Adrenal gland (tissue), 12 donors: ENCODE data around the gene CCDC24. TPM values are rescaled to one million over a fixed set of nuclear protein-coding genes. Genes with fewer than 3 reads are reported as not detected.

Experiments
- DNase-seq, 7 donors: peaks; one replicate each; pipeline ENCODE4 v3.0.0-alpha.2; 2019 to 2020
- H3K27ac ChIP-seq, 5 donors: fragments of 200-600 bp; sonication (generic) in 4 of 5; 1 replicate in 3 of 5; 2 replicates in 2 of 5; pipeline versions ENCODE4 v1.5.1 to v1.8.0; 2016 to 2020; ENCODE audit warnings: mild to moderate bottlenecking in 1 of 5
- H3K27me3 ChIP-seq: fragments of 200-600 bp; 2 replicates; pipeline ENCODE4 v1.8.0; 2021
- H3K36me3 ChIP-seq, 2 donors: fragments of 200-600 bp; replicated peaks in 1 of 2; 1 replicate in 1 of 2; 2 replicates in 1 of 2; pipeline versions ENCODE4 v1.5.1 to v1.8.0; 2018 to 2022
- H3K4me1 ChIP-seq, 2 donors: fragments of 200-600 bp; replicated peaks in 1 of 2; 1 replicate in 1 of 2; 2 replicates in 1 of 2; pipeline versions ENCODE4 v1.5.1 to v1.8.0; 2018 to 2021
- H3K4me3 ChIP-seq, 4 donors: fragments of 200-600 bp; sonication (generic) in 3 of 4; one replicate each; pipeline ENCODE4 v1.5.1; 2016 to 2018
- H3K9me3 ChIP-seq, 3 donors: fragments of 200-600 bp; sonication (generic) in 1 of 3; replicated peaks in 1 of 3; 1 replicate in 2 of 3; 2 replicates in 1 of 3; pipeline versions ENCODE4 v1.5.1 to v1.8.0; 2016 to 2021
- POLR2A ChIP-seq, 2 donors: fragments of 450-650 bp; IDR thresholded peaks; one replicate each; pipeline ENCODE4 v1.6.1; 2017; ENCODE audit warnings: antibody characterized with exemption in 2 of 2, mild to moderate bottlenecking in 2 of 2, moderate library complexity in 1 of 2
- WGBS, 4 donors: extraction: QIAGEN DNeasy Blood & Tissue Kit in 2 of 4; methylation state at CpG; one replicate each; pipeline versions ENCODE4 v1.1.5 to v1.1.7; 2013 to 2017; 5-methylcytosine and 5-hydroxymethylcytosine counted together
- intact Hi-C, 2 donors: fragments of 100-400 bp; cut with DNase I; formaldehyde crosslinking; loops; one replicate each; pipeline versions ENCODE4 v1.14.1 to v1.15.0; 2022 to 2023
- polyA plus RNA-seq, 3 donors: library from polyadenylated mRNA; stranded (reverse); fragments of 200-250 nt in 2 of 3; fragments of 350-450 nt in 1 of 3; fragmentation: Illumina TruSeq in 1 of 3; extraction: RNeasy Lipid Tissue Mini Kit (QIAGEN cat#74804) in 1 of 3; gene quantifications; one replicate each; pipeline ENCODE4 v1.2.3, GENCODE V29; 2013 to 2014
- total RNA-seq, 9 donors: library from RNA; depleted of rRNA in 4 of 9; stranded (reverse); fragments of >200 nt in 4 of 9; fragments of 120-200 nt in 1 of 9; fragmentation: NEBNext Ultra II Directional in 1 of 9; extraction: Animal tissue kit (Norgen Biotek cat#: 25700) in 1 of 9; gene quantifications; one replicate each; pipeline versions ENCODE4 v1.1.0 to v1.2.4, GENCODE V29; 2013 to 2023
- TF ChIP-seq, protein P1 (sequence below), 6 experiments: fragments of 450-650 bp in 4 of 6; fragments of 200-600 bp in 2 of 6; sonication (generic) in 1 of 6; IDR thresholded peaks; 1 replicate in 5 of 6; 2 replicates in 1 of 6; pipeline versions ENCODE4 v1.5.1 to v1.8.0; 2016 to 2021; ENCODE audit warnings: antibody characterized with exemption in 6 of 6, mild to moderate bottlenecking in 2 of 6, moderate library complexity in 1 of 6
- donor health status: healthy with polysubstance abuse.
- donor health status: Bipolar disorder and iron deficiency.
- donor health status: DM: yes; HTN: yes; CAD: no.
- donor health status: DM: no; HTN: no; CAD: no.
- donor health status: DM: no; HTN: no; CAD: no.
- donor health status: DM: yes; HTN: yes; CAD: no.

CCDC24 gene
- total and polyA plus RNA-seq, 12 donors = 3.1 to 53.5 (median 11.7) TPM

DNA sequence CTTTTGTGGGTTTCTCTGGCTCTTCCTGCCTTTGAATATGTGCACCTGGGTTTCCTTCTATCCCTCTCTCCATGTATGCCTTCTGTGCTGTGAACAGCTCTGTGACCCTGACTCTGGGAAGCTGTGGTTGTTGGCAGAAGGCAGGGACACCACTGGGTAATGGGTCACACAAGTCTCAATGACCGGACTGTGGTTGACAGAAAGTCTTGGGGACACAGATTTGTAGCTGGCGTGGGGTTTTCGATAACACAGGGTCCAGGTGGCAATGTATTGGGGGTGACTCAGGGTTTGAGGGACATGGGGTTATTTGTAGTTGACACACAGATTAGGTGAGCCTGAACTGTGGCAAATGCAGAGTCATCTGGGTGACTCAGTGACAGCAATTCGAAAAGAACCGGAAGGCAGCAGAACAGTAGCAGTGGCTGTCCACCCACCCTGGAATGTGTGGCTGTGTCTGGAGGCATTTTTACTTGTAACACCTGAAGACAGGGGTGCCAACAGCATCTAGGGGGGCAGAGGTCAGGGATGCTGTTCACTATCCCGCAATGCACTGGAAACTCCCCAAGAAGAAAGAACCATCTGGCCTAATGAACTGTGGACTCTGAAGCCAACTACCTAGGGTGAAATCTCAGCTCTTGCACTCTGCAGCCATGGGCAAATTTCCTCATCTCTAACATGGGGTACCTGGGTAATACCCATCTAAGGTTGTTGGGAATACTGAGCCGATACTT lies 52.8 kb downstream of the CCDC24 start:
- Histone ChIP-seq H3K9me3 (no peaks in the 10 kb centered on the region), H3K4me3 (no peak overlapping the region), H3K27me3 (no peaks in the 10 kb centered on the region), H3K36me3 (no peaks in the 10 kb centered on the region), H3K27ac (peak overlapping the region in 4 of 5 donors; percentile 27 to 78 (median 52)), H3K4me1 (peaks cover 13 to 21% of the 10 kb centered on the region in 2 donors)
- 54 to 68% (median 60%) methylated on average over 6 to 7 of the region's 7 CpGs for WGBS, 4 donors
- intact Hi-C loops = no loop called here
- TF ChIP-seq POLR2A (IDR thresholded peaks at IDR 0.05) = no peak
- TF ChIP-seq, protein P1, sequence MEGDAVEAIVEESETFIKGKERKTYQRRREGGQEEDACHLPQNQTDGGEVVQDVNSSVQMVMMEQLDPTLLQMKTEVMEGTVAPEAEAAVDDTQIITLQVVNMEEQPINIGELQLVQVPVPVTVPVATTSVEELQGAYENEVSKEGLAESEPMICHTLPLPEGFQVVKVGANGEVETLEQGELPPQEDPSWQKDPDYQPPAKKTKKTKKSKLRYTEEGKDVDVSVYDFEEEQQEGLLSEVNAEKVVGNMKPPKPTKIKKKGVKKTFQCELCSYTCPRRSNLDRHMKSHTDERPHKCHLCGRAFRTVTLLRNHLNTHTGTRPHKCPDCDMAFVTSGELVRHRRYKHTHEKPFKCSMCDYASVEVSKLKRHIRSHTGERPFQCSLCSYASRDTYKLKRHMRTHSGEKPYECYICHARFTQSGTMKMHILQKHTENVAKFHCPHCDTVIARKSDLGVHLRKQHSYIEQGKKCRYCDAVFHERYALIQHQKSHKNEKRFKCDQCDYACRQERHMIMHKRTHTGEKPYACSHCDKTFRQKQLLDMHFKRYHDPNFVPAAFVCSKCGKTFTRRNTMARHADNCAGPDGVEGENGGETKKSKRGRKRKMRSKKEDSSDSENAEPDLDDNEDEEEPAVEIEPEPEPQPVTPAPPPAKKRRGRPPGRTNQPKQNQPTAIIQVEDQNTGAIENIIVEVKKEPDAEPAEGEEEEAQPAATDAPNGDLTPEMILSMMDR (IDR thresholded peaks at IDR 0.05) = no peak
- DNase-seq = peak in 4 of 7 donors; percentile 47 to 59 (median 56)

DNA sequence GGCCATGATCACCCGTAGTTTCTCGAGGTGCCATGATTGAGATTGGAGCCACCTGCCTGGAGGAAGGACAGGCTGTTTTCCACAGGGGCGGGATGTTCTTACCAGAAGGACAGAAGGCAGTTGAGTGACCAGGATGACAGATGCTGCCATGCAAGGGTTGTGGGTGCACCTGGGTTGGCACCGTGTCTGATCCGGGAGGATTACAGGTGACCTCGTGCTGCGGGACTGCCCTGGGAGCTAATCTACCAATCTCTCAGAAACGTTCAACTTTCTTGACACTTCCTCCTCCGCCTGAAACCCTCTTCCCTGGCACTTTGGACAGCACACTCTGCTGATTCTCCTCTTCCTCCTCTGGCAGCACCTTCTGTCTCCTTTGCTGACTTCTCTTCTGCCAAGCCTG lies 53.7 kb downstream of the CCDC24 start:
- Histone ChIP-seq H3K36me3 (no peaks in the 10 kb centered on the region), H3K27ac (no peak overlapping the region), H3K9me3 (no peaks in the 10 kb centered on the region), H3K4me1 (peaks cover 13 to 25% of the 10 kb centered on the region in 2 donors), H3K4me3 (no peak overlapping the region), H3K27me3 (no peaks in the 10 kb centered on the region)
- WGBS, 4 donors = 81 to 89% (median 87%) methylated on average over 8 to 9 of the region's 9 CpGs
- DNase-seq = no peak
- no peak for TF ChIP-seq POLR2A (IDR thresholded peaks at IDR 0.05)
- TF ChIP-seq, protein P1 (IDR thresholded peaks at IDR 0.05) = no peak
- intact Hi-C loops = no loop called here

Other genes starting within 250 kb of the CCDC24 start
- gene ARTN, start 57.8 kb upstream of the CCDC24 start, total RNA-seq = 1 to 10 TPM in 2 of 9 donors, under 1 TPM in 6, not detected in 1; 0.23 to 1.3 (median 0.71) TPM
- gene ARTN, start 57.8 kb upstream of the CCDC24 start, polyA plus RNA-seq = 1 to 10 TPM in 2 of 3 donors, under 1 TPM in 1; 0.37 to 4.9 (median 2.8) TPM
- gene IPO13, start 44.6 kb upstream of the CCDC24 start, total RNA-seq = 10 to 100 TPM; 32.2 to 42.1 (median 36.4) TPM
- 10 to 100 TPM; 35.3 to 78.1 (median 54.5) TPM for gene IPO13, start 44.6 kb upstream of the CCDC24 start, polyA plus RNA-seq
- 10 to 100 TPM; 12.0 to 48.0 (median 24.4) TPM for gene DPH2, start 21.6 kb upstream of the CCDC24 start, total RNA-seq
- 10 to 100 TPM; 19.1 to 29.1 (median 24.6) TPM for gene DPH2, start 21.6 kb upstream of the CCDC24 start, polyA plus RNA-seq
- gene ATP6V0B, start 16.6 kb upstream of the CCDC24 start, total RNA-seq = 100 to 1,000 TPM; 177 to 432 (median 220) TPM
- 100 to 1,000 TPM; 141 to 302 (median 161) TPM for gene ATP6V0B, start 16.6 kb upstream of the CCDC24 start, polyA plus RNA-seq
- 10 to 100 TPM; 18.8 to 47.9 (median 29.3) TPM for gene B4GALT2, start 12.4 kb upstream of the CCDC24 start, total RNA-seq
- gene B4GALT2, start 12.4 kb upstream of the CCDC24 start, polyA plus RNA-seq = 10 to 100 TPM; 18.2 to 34.3 (median 24.1) TPM
- gene SLC6A9, start 39.9 kb downstream of the CCDC24 start, total RNA-seq = 100 to 1,000 TPM in 1 of 9 donors, 10 to 100 TPM in 8; 11.9 to 198 (median 20.5) TPM
- gene SLC6A9, start 39.9 kb downstream of the CCDC24 start, polyA plus RNA-seq = 10 to 100 TPM; 11.8 to 77.2 (median 27.6) TPM
- 1 to 10 TPM in 3 of 9 donors, under 1 TPM in 5, not detected in 1; 0.14 to 4.6 (median 0.82) TPM for gene KLF17, start 127.2 kb downstream of the CCDC24 start, total RNA-seq
- gene KLF17, start 127.2 kb downstream of the CCDC24 start, polyA plus RNA-seq = 1 to 10 TPM in 1 of 3 donors, under 1 TPM in 2; 0.16 to 1.5 (median 0.37) TPM
- not detected for gene KLF18, start 150.0 kb downstream of the CCDC24 start, total RNA-seq
- gene KLF18, start 150.0 kb downstream of the CCDC24 start, polyA plus RNA-seq = not detected
- 100 to 1,000 TPM in 2 of 9 donors, 10 to 100 TPM in 7; 62.4 to 229 (median 73.5) TPM for gene DMAP1, start 221.9 kb downstream of the CCDC24 start, total RNA-seq
- gene DMAP1, start 221.9 kb downstream of the CCDC24 start, polyA plus RNA-seq = 100 to 1,000 TPM; 118 to 145 (median 142) TPM